PC-3 (cell line): ENCODE data around the gene HSF4. TPM values are rescaled to one million over a fixed set of nuclear protein-coding genes. Genes with fewer than 3 reads are reported as not detected.
A peak's percentile ranks its signal among the peaks of the same experiment; 100 is the strongest.
"Not testable (repeated sequence)": the region's sequence is repeated elsewhere in the genome, so short reads cannot be mapped to it uniquely, and the experiment has no call there.

Experiments
- ATAC-seq: fragments of 200-7000 bp; cut with Tn5 transposase; 2 replicates; pipeline ENCODE4 v1.9.1; 2020; ENCODE audit warnings: mild to moderate bottlenecking, moderate library complexity
- BruUV-seq: library from RNA; stranded (reverse); fragments of 400-500 nt; replicated peaks from 2 replicates; lab custom pipeline; 2021; lab: Mats Ljungman, UMichigan
- CTCF ChIA-PET: fragments of 300-600 bp; sonication (Branson Sonifier 250); formaldehyde crosslinking; loops from one replicate; lab custom pipeline; 2022; ENCODE audit warnings: antibody characterized with exemption; lab: Charles Lee
- POLR2A ChIA-PET: fragments of 300-600 bp; sonication (Branson Sonifier 250); formaldehyde crosslinking; loops from one replicate; lab custom pipeline; 2022; ENCODE audit warnings: antibody characterized with exemption; ENCODE audit not compliant: unreplicated experiment; lab: Charles Lee
- DNase-seq: peaks from one replicate; pipeline ENCODE4 v3.0.0-alpha.2; 2015
- H2AFZ ChIP-seq: fragments of 300-600 bp; sonication (generic); 2 replicates; pipeline ENCODE4 v1.6.0; 2016; ENCODE audit warnings: antibody characterized with exemption, low read length
- H3F3A ChIP-seq: fragments of 300-600 bp; sonication (generic); one replicate; pipeline ENCODE4 v1.6.0; 2017; ENCODE audit warnings: antibody characterized with exemption, low read length, control low read depth, mild to moderate bottlenecking; ENCODE audit not compliant: unreplicated experiment
- H3K27ac ChIP-seq: fragments of 300-600 bp; sonication (generic); 2 replicates; pipeline ENCODE4 v1.5.1; 2016; ENCODE audit warnings: mild to moderate bottlenecking, low read length
- H3K27me3 ChIP-seq: fragments of 300-600 bp; sonication (generic); 2 replicates; pipeline ENCODE4 v1.6.1; 2016; ENCODE audit warnings: low read length, mixed read lengths
- H3K36me3 ChIP-seq: fragments of 300-600 bp; sonication (generic); 2 replicates; pipeline ENCODE4 v1.6.1; 2016; ENCODE audit warnings: low read depth, mixed run types, low read length, mixed read lengths
- H3K4me1 ChIP-seq: fragments of 300-600 bp; sonication (generic); 2 replicates; pipeline ENCODE4 v1.5.1; 2016; ENCODE audit warnings: low read length; ENCODE audit not compliant: insufficient read depth
- H3K4me2 ChIP-seq: fragments of 300-600 bp; sonication (generic); 2 replicates; pipeline ENCODE4 v1.6.0; 2016; ENCODE audit warnings: low read length
- H3K4me3 ChIP-seq: fragments of 300-600 bp; sonication (generic); 2 replicates; pipeline ENCODE4 v1.5.1; 2016; ENCODE audit warnings: mild to moderate bottlenecking, low read length, mixed read lengths
- H3K79me2 ChIP-seq: fragments of 300-600 bp; sonication (generic); 2 replicates; pipeline ENCODE4 v1.6.1; 2017; ENCODE audit warnings: low read length, mixed read lengths
- H3K9ac ChIP-seq: fragments of 300-600 bp; sonication (generic); 2 replicates; pipeline ENCODE4 v1.6.0; 2016; ENCODE audit warnings: mild to moderate bottlenecking, low read length
- H3K9me2 ChIP-seq: fragments of 300-600 bp; sonication (generic); replicated peaks from 2 replicates; pipeline ENCODE4 v1.6.1; 2016; ENCODE audit warnings: mixed run types, low read length, mixed read lengths
- H3K9me3 ChIP-seq: fragments of 300-600 bp; sonication (generic); 2 replicates; pipeline ENCODE4 v1.6.1; 2016; ENCODE audit warnings: low read length, mixed read lengths
- H4K20me1 ChIP-seq: fragments of 300-600 bp; sonication (generic); 2 replicates; pipeline ENCODE4 v1.6.1; 2016; ENCODE audit warnings: low read length, mixed read lengths
- EZH2 ChIP-seq: fragments of 300-600 bp; sonication (generic); IDR thresholded peaks from one replicate; pipeline ENCODE4 v1.6.1; 2017; ENCODE audit warnings: antibody characterized with exemption, mild to moderate bottlenecking, low read length; ENCODE audit not compliant: unreplicated experiment
- EZH2phosphoT487 ChIP-seq: fragments of 300-600 bp; sonication (generic); IDR thresholded peaks from 2 replicates; pipeline ENCODE4 v1.6.1; 2018; ENCODE audit warnings: mild to moderate bottlenecking, antibody characterized with exemption, low read length, borderline replicate concordance
- intact Hi-C: fragments of 100-400 bp; cut with micrococcal nuclease; formaldehyde crosslinking; loops from 2 replicates; pipeline ENCODE4 v1.9.0; 2023
- total RNA-seq: library from RNA; depleted of rRNA; stranded (reverse); fragments of >200 nt; gene quantifications from 2 replicates; pipeline ENCODE4 v1.2.3, GENCODE V29; 2014
- TF ChIP-seq, protein P1 (sequence below): fragments of 300-600 bp; sonication (generic); conservative IDR thresholded peaks from 2 replicates; pipeline ENCODE4 v1.5.1; 2017; ENCODE audit warnings: antibody characterized with exemption, low read depth, mild to moderate bottlenecking, low read length

The HSF4 gene
- total RNA-seq, 1 experiment from 2014 or later, result 20.6 TPM

DNA sequence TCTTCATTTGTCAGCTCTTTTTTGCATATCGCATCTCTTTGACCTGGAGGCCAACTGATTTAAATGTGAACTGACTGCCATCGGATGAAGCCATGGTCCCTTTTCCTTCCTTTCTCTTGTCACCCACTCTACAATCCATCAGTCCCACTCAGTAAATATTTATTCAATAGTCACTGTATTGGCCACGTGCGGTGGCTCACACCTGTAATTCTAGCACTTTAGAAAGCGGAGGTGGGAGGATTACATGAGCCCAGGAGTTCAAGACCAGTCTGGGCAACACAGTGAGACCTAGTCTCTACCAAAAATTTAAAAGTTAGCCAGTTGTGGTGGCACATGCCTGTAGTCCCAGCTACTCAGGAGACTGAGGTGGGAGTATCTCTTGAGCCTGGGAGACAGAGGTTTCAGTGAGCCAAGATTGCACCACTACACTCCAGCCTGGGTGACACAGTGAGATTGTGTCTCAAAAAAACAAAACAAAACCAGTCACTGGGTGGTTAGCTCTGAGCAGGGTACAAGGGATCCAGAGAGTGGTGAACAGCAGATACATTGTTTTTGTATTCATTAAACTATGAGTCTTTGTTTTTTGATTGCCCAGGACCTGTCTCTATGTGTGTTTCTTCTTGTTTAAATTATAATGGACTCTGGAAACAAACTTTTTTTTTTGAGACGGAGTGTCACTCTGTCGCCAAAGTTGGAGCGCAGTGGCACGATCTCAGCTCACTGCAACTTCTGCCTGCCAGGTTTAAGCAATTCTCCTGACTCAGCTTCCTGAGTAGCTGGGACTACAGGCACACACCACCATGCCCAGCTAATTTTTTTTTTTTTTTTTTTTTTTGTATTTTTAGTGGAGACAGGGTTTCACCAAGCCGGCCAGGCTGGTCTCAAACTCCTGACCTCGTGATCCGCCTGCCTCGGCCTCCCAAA is 47.9 kb upstream of the HSF4 start:
- intact Hi-C loops, result no loop called here
- Histone ChIP-seq H3K9me3 (no peaks in the 10 kb centered on the region), H3K79me2 (peaks cover 68% of the 10 kb centered on the region), H3K4me2 (no peak overlapping the region), H3K4me3 (no peak overlapping the region), H3F3A (no peaks in the 10 kb centered on the region), H2AFZ (no peak overlapping the region), H3K36me3 (no peaks in the 10 kb centered on the region), H3K9ac (no peak overlapping the region), H3K27ac (no peak overlapping the region), H4K20me1 (0 out of 2 replicates have a peak, but pooled peaks cover 4% of the 10 kb centered on the region), H3K27me3 (no peaks in the 10 kb centered on the region), H3K9me2 (no peaks in the 10 kb centered on the region), H3K4me1 (peaks cover 35% of the 10 kb centered on the region)
- DNase-seq, result no peak
- ATAC-seq, result no peak
- no TSS peak for BruUV-seq
- POLR2A ChIA-PET, result no interaction called here
- TF ChIP-seq EZH2phosphoT487, result no peak
- no peak for TF ChIP-seq EZH2
- TF ChIP-seq, protein P1, sequence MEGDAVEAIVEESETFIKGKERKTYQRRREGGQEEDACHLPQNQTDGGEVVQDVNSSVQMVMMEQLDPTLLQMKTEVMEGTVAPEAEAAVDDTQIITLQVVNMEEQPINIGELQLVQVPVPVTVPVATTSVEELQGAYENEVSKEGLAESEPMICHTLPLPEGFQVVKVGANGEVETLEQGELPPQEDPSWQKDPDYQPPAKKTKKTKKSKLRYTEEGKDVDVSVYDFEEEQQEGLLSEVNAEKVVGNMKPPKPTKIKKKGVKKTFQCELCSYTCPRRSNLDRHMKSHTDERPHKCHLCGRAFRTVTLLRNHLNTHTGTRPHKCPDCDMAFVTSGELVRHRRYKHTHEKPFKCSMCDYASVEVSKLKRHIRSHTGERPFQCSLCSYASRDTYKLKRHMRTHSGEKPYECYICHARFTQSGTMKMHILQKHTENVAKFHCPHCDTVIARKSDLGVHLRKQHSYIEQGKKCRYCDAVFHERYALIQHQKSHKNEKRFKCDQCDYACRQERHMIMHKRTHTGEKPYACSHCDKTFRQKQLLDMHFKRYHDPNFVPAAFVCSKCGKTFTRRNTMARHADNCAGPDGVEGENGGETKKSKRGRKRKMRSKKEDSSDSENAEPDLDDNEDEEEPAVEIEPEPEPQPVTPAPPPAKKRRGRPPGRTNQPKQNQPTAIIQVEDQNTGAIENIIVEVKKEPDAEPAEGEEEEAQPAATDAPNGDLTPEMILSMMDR, result no peak
- CTCF ChIA-PET, result interaction anchor here (1.2 kb wide), 1 partner anchor 69 kb away, joined by 3 read pairs; no protein-coding TSS in a partner anchor

DNA sequence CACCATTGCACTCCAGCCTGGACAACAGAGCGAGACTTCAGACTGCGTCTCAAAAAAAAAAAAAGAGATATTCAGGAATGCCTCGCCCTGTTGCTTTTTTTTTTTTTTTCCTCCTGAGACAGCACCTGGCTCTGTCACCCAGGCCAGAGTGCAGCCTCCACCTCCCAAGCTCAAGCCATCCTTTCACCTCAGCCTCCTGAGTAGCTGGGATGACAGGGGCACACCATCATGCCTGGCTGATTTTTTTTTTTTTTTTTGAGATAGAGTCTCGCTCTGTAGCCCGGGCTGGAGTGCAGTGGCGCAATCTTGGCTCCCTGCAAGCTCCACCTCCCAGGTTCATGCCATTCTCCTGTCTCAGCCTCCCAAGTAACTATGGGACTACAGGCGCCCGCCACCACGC is 46.8 kb upstream of the HSF4 start:
- CTCF ChIA-PET, result no interaction called here

DNA sequence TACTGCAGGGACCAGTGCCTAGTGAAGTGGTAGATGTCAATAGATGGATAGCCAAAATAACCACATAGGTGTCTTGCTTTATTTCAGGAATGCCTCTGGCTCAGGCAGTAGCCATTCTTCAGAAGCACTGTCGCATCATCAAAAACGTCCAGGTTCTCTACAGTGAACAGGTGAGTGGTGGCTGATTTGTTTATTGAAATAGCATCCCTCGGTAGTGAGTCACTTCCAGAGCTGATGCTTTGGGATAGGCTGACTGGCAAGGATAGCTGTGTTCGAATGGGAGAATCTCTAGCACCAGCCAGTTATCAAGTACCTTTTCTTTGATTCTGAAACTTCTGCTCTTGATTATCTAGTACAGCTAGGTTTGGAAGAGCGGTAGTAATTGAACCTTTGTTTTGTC is 44.5 kb upstream of the HSF4 start:
- ATAC-seq, result peak; percentile 73
- no peaks in the 10 kb centered on the region; the same call in 1 of the 2 replicates for H3K36me3 ChIP-seq
- H3K9me2 ChIP-seq, result no peaks in the 10 kb centered on the region
- DNase-seq, result peak; percentile 58
- BruUV-seq, result no TSS peak
- ChIA-PET POLR2A (no interaction called here), CTCF (no interaction called here)
- H3K9ac ChIP-seq, result no peak overlapping the region
- peaks cover 13% of the 10 kb centered on the region for H3K4me1 ChIP-seq
- no peaks in the 10 kb centered on the region for H3K27me3 ChIP-seq
- H2AFZ ChIP-seq, result no peak overlapping the region
- intact Hi-C loops, result no loop called here
- H3K4me2 ChIP-seq, result no peak overlapping the region
- no peaks in the 10 kb centered on the region for H4K20me1 ChIP-seq
- H3K4me3 ChIP-seq, result no peak overlapping the region
- peaks cover 37% of the 10 kb centered on the region for H3K79me2 ChIP-seq
- no peak for TF ChIP-seq EZH2phosphoT487
- TF ChIP-seq, protein P1, result no peak
- no peak for TF ChIP-seq EZH2
- no peak overlapping the region for H3K27ac ChIP-seq
- no peaks in the 10 kb centered on the region for H3F3A ChIP-seq
- H3K9me3 ChIP-seq, result no peaks in the 10 kb centered on the region

More for the DNA sequence above, 46.8 kb upstream of the HSF4 start:
- Histone ChIP-seq H3K9ac (no peak overlapping the region), H3K36me3 (no peaks in the 10 kb centered on the region; the same call in 1 of the 2 replicates), H3K9me3 (no peaks in the 10 kb centered on the region), H3K27ac (no peak overlapping the region), H3K4me3 (no peak overlapping the region), H3K27me3 (no peaks in the 10 kb centered on the region), H4K20me1 (0 out of 2 replicates have a peak, but pooled peaks cover 4% of the 10 kb centered on the region), H3K4me1 (peaks cover 26% of the 10 kb centered on the region), H2AFZ (no peak overlapping the region), H3K79me2 (peaks cover 58% of the 10 kb centered on the region), H3K9me2 (no peaks in the 10 kb centered on the region), H3K4me2 (no peak overlapping the region), H3F3A (no peaks in the 10 kb centered on the region)
- intact Hi-C loops, result no loop called here
- ATAC-seq (no peak), DNase-seq (no peak)
- POLR2A ChIA-PET, result no interaction called here
- no TSS peak for BruUV-seq
- TF ChIP-seq EZH2phosphoT487, result no peak

DNA sequence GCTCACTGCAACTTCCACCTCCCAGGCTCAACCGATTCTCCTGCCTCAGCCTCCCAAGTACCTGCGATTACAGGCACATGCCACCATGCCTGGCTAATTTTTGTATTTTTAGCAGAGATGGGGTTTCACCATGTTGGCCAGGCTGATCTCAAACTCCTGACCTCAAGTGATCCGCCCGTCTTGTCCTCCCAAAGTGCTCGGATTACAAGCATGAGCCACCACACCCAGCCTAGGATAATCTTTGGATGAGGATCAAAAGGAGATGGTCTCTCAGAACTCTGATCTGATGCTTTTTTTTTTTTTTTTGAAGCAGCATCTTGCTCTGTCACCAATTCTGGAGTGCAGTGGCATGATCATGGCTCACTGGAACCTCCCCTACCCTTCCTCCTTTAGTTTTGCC is 41.7 kb upstream of the HSF4 start:
- H4K20me1 ChIP-seq, CTCF ChIA-PET: not testable (repeated sequence)

More for the DNA sequence above, 41.7 kb upstream of the HSF4 start:
- H3K27me3 ChIP-seq, intact Hi-C loops, H3K4me2 ChIP-seq, BruUV-seq, H3K4me3 ChIP-seq, POLR2A ChIA-PET, DNase-seq, H3K9ac ChIP-seq, H3K27ac ChIP-seq, H3K4me1 ChIP-seq, H3K36me3 ChIP-seq, H3F3A ChIP-seq, H3K9me2 ChIP-seq, H2AFZ ChIP-seq, ATAC-seq, H3K9me3 ChIP-seq: not testable (repeated sequence)
- H3K79me2 ChIP-seq, result peaks cover 14% of the 10 kb centered on the region; the same call in 1 of the 2 replicates
